ENCODE measurements around the gene POU4F1. TPM values are rescaled to one million over a fixed set of nuclear protein-coding genes. Genes with fewer than 3 reads are reported as not detected.
"Not testable (repeated sequence)": the region's sequence is repeated elsewhere in the genome, so short reads cannot be mapped to it uniquely, and the experiment has no call there.

The POU4F1 gene, protein sequence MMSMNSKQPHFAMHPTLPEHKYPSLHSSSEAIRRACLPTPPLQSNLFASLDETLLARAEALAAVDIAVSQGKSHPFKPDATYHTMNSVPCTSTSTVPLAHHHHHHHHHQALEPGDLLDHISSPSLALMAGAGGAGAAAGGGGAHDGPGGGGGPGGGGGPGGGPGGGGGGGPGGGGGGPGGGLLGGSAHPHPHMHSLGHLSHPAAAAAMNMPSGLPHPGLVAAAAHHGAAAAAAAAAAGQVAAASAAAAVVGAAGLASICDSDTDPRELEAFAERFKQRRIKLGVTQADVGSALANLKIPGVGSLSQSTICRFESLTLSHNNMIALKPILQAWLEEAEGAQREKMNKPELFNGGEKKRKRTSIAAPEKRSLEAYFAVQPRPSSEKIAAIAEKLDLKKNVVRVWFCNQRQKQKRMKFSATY
- under 1 TPM in 2 of 4 donors, not detected in 2; 0.06 TPM for polyA plus RNA-seq
- long read RNA-seq, donor 1 = 0 reads
- long read RNA-seq, donor 2 = 0 reads
- long read RNA-seq, donor 3 = 0 reads
- long read RNA-seq, donor 4 = 0 reads
- long read RNA-seq, donor 5 = 0 reads
- long read RNA-seq, donor 6 = 0 reads
- long read RNA-seq, donor 7 = 0 reads
- long read RNA-seq, donor 8 = 0 reads
- long read RNA-seq, donor 9 = 0 reads
- long read RNA-seq, donor 10 = 0 reads

DNA sequence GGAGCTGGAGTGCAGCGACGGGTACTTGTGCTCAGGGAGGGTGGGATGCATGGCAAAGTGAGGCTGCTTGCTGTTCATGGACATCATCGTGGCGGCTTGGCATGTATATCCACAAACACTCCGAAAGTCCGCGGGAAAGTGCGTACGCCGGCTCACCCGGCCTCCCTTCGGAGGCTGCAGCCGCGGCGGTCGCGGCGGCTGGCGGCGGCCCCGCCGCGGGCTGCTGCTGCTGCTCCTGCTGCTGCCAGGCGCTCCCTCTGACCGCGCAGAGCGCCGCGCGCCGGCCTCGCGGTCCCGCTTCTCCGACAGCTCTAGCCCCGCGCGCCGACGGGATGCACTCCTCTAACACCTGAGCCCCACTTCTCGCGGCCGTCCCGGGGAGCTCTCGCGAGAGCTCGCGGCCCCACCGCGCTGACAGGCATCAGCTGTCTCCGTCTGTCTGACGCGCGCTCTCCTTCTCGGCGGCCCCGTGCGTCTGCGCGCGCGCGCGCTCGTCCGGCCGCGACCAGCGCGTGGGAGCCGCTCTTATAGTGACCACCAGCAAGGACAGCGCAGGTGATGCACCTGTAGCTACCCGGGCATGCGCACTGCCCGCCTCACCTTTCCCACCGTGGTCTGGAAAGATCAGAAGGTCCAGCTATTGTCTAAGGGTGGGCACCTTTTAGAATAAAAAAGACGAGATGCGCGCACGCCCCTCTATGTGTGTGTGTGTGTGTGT, at the start of gene POU4F1:
Gene POU4F1 (minus strand): TSS at position 313 of the 718 bp plus-strand sequence. CDS start 226 bp downstream, at position 87.
- Histone ChIP-seq H3K27ac (ENCODE audit: low read depth in 1 of 3, low read length in 2 of 3) (no peak within 1 kb of the TSS), H3K4me1 (ENCODE audit: control insufficient read depth in 3 of 3, insufficient read depth in 2 of 3, low read depth in 1 of 3, low read length in 2 of 3) (peaks cover 8 to 18% (median 9%) of the 10 kb centered on the region in 3 donors), H3K27me3 (ENCODE audit: control insufficient read depth in 3 of 3, insufficient read depth in 3 of 3, low read length in 3 of 3) (peaks cover 4 to 96% (median 68%) of the 10 kb centered on the region in 3 donors), H3K9me3 (ENCODE audit: control insufficient read depth in 2 of 2, insufficient read depth in 1 of 2, low read depth in 1 of 2, low read length in 1 of 2) (no peaks in the 10 kb centered on the region), H3K4me3 (ENCODE audit: low read depth in 1 of 3, low read length in 3 of 3) (peak within 1 kb of the TSS in 2 of 3 donors; percentile 7 to 40), H3K36me3 (ENCODE audit: control insufficient read depth in 3 of 3, insufficient read depth in 2 of 3, low read depth in 1 of 3, low read length in 3 of 3) (no peaks in the 10 kb centered on the region)
- peak; percentile 48 to 83 for DNase-seq
- no peak for FAIRE-seq
- 0 to 4% (median 1%) methylated on average over 55 to 80 of the region's 80 CpGs for WGBS, 3 donors

- DNase-seq (no peak), FAIRE-seq (no peak)
- no peaks in the 10 kb centered on the region for H3K27me3 ChIP-seq (ENCODE audit: control insufficient read depth in 3 of 3, insufficient read depth in 3 of 3, low read length in 3 of 3)
- peaks cover 3 to 15% (median 3%) of the 10 kb centered on the region in 3 donors for H3K4me1 ChIP-seq (ENCODE audit: control insufficient read depth in 3 of 3, insufficient read depth in 2 of 3, low read depth in 1 of 3, low read length in 2 of 3)
- no peaks in the 10 kb centered on the region for H3K9me3 ChIP-seq (ENCODE audit: control insufficient read depth in 2 of 2, insufficient read depth in 1 of 2, low read depth in 1 of 2, low read length in 1 of 2)
- WGBS, 3 donors = 94 to 100% (median 96%) methylated on average over 1 of the region's 1 CpG
- H3K27ac ChIP-seq (ENCODE audit: low read depth in 1 of 3, low read length in 2 of 3) = no peak overlapping the region
- no peak overlapping the region for H3K4me3 ChIP-seq (ENCODE audit: low read depth in 1 of 3, low read length in 3 of 3)
- peaks cover 0 to 4% (median 0%) of the 10 kb centered on the region in 3 donors for H3K36me3 ChIP-seq (ENCODE audit: control insufficient read depth in 3 of 3, insufficient read depth in 2 of 3, low read depth in 1 of 3, low read length in 3 of 3)
These were observed 49.3 kb upstream of the POU4F1 start for GRCh38 chr13:78652651-78653050.

- Histone ChIP-seq H3K36me3 (ENCODE audit: control insufficient read depth in 3 of 3, insufficient read depth in 2 of 3, low read depth in 1 of 3, low read length in 3 of 3) (no peaks in the 10 kb centered on the region), H3K27ac (ENCODE audit: low read depth in 1 of 3, low read length in 2 of 3) (no peak overlapping the region), H3K9me3 (ENCODE audit: control insufficient read depth in 2 of 2, insufficient read depth in 1 of 2, low read depth in 1 of 2, low read length in 1 of 2) (peaks cover 0 to 3% of the 10 kb centered on the region in 2 donors), H3K4me1 (ENCODE audit: control insufficient read depth in 3 of 3, insufficient read depth in 2 of 3, low read depth in 1 of 3, low read length in 2 of 3) (peaks cover 2 to 14% (median 2%) of the 10 kb centered on the region in 3 donors), H3K27me3 (ENCODE audit: control insufficient read depth in 3 of 3, insufficient read depth in 3 of 3, low read length in 3 of 3) (no peaks in the 10 kb centered on the region), H3K4me3 (ENCODE audit: low read depth in 1 of 3, low read length in 3 of 3) (no peak overlapping the region)
- FAIRE-seq (no peak), DNase-seq (no peak)
- 83 to 90% (median 89%) methylated on average over 2 of the region's 2 CpGs for WGBS, 3 donors
These were observed 47.3 kb upstream of the POU4F1 start for GRCh38 chr13:78650717-78651083.

DNA sequence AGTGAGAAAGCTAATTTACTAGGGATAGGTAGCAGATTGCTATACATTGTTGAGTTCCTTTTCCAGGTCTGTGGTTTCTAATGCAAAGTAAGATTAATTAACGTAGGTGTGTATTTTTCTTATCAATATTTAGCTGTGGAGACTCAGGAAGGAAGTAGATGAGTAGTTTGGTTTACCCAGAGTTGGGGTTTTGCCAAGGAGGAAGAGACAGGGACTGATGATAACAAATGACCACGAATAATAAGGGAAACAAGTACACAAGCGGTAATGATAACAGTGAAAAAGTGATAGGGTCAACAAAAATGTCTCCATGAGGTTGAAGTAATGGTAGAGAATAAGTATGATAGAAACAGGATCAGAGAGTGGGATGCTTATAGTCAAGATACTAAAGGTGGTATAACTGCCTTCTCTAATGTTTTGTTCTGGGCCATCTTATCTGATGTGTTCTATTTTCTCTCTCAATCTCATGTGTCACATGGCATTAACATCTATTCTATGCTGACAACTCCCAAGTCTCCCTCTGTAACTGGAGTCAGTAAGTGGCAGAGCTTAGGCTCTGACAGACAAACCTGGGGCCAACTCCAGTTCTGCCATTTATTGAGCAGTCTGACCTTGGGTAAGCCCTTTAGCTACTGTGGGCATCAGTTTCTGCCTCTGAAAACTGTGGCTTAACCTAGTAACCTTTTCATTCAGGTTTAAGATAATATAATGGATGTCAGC, 46.8 kb upstream of the POU4F1 start:
- Histone ChIP-seq H3K9me3 (ENCODE audit: control insufficient read depth in 2 of 2, insufficient read depth in 1 of 2, low read depth in 1 of 2, low read length in 1 of 2) (peaks cover 0 to 6% of the 10 kb centered on the region in 2 donors), H3K27me3 (ENCODE audit: control insufficient read depth in 3 of 3, insufficient read depth in 3 of 3, low read length in 3 of 3) (no peaks in the 10 kb centered on the region), H3K4me1 (ENCODE audit: control insufficient read depth in 3 of 3, insufficient read depth in 2 of 3, low read depth in 1 of 3, low read length in 2 of 3) (peaks cover 2 to 14% (median 2%) of the 10 kb centered on the region in 3 donors), H3K36me3 (ENCODE audit: control insufficient read depth in 3 of 3, insufficient read depth in 2 of 3, low read depth in 1 of 3, low read length in 3 of 3) (no peaks in the 10 kb centered on the region), H3K4me3 (ENCODE audit: low read depth in 1 of 3, low read length in 3 of 3) (no peak overlapping the region), H3K27ac (ENCODE audit: low read depth in 1 of 3, low read length in 2 of 3) (no peak overlapping the region)
- DNase-seq (no peak), FAIRE-seq (no peak)
- WGBS, 3 donors = 21 to 33% (median 23%) methylated on average over 3 of the region's 3 CpGs

DNA sequence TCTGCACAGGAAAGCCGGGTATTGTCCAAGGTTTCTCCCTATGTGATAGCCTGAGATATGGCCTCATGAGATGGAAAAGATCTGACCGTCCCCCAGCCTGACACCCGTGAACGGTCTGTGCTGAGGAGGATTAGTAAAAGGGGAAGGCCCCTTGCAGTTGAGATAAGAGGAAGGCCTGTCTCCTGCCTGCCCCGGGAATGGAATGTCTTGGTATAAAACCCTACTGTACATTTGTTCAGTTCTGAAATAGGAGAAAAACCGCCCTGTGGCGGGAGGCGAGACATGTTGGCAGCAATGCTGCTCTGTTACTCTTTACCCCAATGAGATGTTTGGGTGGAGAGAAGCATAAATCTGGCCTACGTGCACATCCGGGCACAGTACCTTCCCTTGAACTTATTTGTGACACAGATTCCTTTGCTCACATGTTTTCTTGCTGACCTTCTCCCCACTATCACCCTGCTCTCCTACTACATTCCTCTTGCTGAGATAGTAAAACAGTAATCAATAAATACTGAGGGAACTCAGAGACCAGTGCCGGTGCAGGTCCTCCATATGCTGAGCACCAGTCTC, 43.8 kb upstream of the POU4F1 start:
- H3K27me3 ChIP-seq (ENCODE audit: control insufficient read depth in 3 of 3, insufficient read depth in 3 of 3, low read length in 3 of 3); H3K9me3 ChIP-seq (ENCODE audit: control insufficient read depth in 2 of 2, insufficient read depth in 1 of 2, low read depth in 1 of 2, low read length in 1 of 2); H3K36me3 ChIP-seq (ENCODE audit: control insufficient read depth in 3 of 3, insufficient read depth in 2 of 3, low read depth in 1 of 3, low read length in 3 of 3); FAIRE-seq; H3K4me3 ChIP-seq (ENCODE audit: low read depth in 1 of 3, low read length in 3 of 3): not testable (repeated sequence)
- WGBS, 3 donors = 53 to 62% (median 56%) methylated on average over 11 of the region's 11 CpGs
- Histone ChIP-seq H3K27ac (ENCODE audit: low read depth in 1 of 3, low read length in 2 of 3) (peak overlapping the region in 1 of 3 donors; percentile 76), H3K4me1 (ENCODE audit: control insufficient read depth in 3 of 3, insufficient read depth in 2 of 3, low read depth in 1 of 3, low read length in 2 of 3) (peaks cover 2 to 14% (median 2%) of the 10 kb centered on the region in 3 donors)
- peak in 1 of 2 donors; percentile 65 for DNase-seq

DNA sequence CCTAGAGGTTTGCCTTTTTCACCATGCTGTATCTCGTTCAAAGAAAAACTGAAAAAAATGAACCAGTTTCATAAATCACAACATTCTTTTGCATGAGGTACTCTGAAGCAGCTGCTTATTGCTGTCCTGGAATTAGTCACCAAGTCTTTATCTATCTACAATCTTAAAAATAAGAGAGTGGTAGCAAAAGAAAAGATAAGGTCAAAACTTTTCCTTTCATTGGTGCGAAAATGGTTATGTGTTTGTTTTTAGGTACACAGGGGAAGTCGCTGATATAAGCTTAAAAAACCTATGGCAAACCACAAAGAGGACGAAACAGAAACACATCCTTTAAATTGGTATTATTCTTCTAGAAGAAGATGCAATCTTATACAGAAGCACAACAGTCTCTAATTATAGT, 34.9 kb upstream of the POU4F1 start:
- H3K4me1 ChIP-seq (ENCODE audit: control insufficient read depth in 3 of 3, insufficient read depth in 2 of 3, low read depth in 1 of 3, low read length in 2 of 3) = no peaks in the 10 kb centered on the region
- no peak overlapping the region for H3K4me3 ChIP-seq (ENCODE audit: low read depth in 1 of 3, low read length in 3 of 3)
- FAIRE-seq = no peak
- no peak for DNase-seq
- no peaks in the 10 kb centered on the region for H3K27me3 ChIP-seq (ENCODE audit: control insufficient read depth in 3 of 3, insufficient read depth in 3 of 3, low read length in 3 of 3)
- WGBS, 3 donors = 72 to 87% (median 77%) methylated on average over 4 of the region's 4 CpGs
- no peaks in the 10 kb centered on the region for H3K9me3 ChIP-seq (ENCODE audit: control insufficient read depth in 2 of 2, insufficient read depth in 1 of 2, low read depth in 1 of 2, low read length in 1 of 2)
- no peak overlapping the region for H3K27ac ChIP-seq (ENCODE audit: low read depth in 1 of 3, low read length in 2 of 3)
- H3K36me3 ChIP-seq (ENCODE audit: control insufficient read depth in 3 of 3, insufficient read depth in 2 of 3, low read depth in 1 of 3, low read length in 3 of 3) = peaks cover 4 to 12% (median 5%) of the 10 kb centered on the region in 3 donors

DNA sequence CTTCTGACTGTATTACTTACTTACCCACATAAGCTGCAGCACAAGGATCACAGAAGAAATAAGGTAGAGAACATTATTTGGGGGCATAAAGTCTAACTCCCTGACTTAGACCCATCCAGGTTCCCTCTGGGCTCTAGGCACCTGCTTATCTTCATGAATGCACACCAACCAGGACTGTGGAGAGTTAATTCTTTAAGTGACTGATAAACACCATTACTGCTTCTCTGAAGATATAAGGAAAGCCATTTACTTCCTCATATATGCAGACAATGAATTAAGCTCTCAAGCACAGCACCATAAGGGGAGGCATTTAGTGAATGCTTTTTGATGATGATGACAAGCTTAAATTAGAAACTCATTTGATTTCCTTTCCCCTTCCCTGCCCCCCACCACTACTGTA, 33.1 kb upstream of the POU4F1 start:
- FAIRE-seq = no peak
- peaks cover 8 to 11% (median 11%) of the 10 kb centered on the region in 3 donors for H3K36me3 ChIP-seq (ENCODE audit: control insufficient read depth in 3 of 3, insufficient read depth in 2 of 3, low read depth in 1 of 3, low read length in 3 of 3)
- H3K9me3 ChIP-seq (ENCODE audit: control insufficient read depth in 2 of 2, insufficient read depth in 1 of 2, low read depth in 1 of 2, low read length in 1 of 2) = no peaks in the 10 kb centered on the region
- DNase-seq = no peak
- no peak overlapping the region for H3K4me3 ChIP-seq (ENCODE audit: low read depth in 1 of 3, low read length in 3 of 3)
- H3K4me1 ChIP-seq (ENCODE audit: control insufficient read depth in 3 of 3, insufficient read depth in 2 of 3, low read depth in 1 of 3, low read length in 2 of 3) = peaks cover 0 to 1% (median 0%) of the 10 kb centered on the region in 3 donors
- H3K27ac ChIP-seq (ENCODE audit: low read depth in 1 of 3, low read length in 2 of 3) = no peak overlapping the region
- no peaks in the 10 kb centered on the region for H3K27me3 ChIP-seq (ENCODE audit: control insufficient read depth in 3 of 3, insufficient read depth in 3 of 3, low read length in 3 of 3)
